Measurements from ENCODE around the gene SLC6A12. TPM values are rescaled to one million over a fixed set of nuclear protein-coding genes. Genes with fewer than 3 reads are reported as not detected.

SLC6A12 gene
- total RNA-seq, 2 experiments from 2014 or later, result not detected

DNA sequence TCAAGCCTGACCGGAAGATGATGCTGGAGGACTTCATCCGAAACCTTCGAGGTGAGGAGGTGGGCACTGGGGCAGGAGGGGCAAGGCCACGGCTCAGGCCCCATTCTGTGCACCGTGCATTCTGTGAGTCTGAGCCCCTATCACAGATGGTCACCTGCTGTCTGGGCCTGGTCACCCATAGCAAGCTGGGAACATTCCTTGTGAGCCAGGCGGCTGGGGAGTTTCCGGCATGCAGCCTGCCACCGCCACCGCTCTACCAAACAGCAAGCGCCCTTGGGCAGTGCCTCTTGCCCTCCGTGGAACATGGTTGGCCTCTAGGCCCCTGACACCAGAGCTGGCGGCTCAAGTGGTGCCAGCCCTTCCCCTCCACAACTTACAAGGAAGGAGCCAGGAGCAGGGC, 56.3 kb downstream of the SLC6A12 start:
- H3K4me3 Mint-ChIP-seq, result no peak overlapping the region
- Histone ChIP-seq H3K4me3 (ENCODE audit: low read length) (no peak overlapping the region), H3K36me3 (ENCODE audit: insufficient read depth, low read length) (no peaks in the 10 kb centered on the region), H3K27me3 (ENCODE audit: control insufficient read depth in 1 of 2, insufficient read depth in 2 of 2, low read length in 2 of 2) (no peaks in the 10 kb centered on the region), H3K27ac (ENCODE audit: low read depth in 1 of 2, low read length in 2 of 2) (no peak overlapping the region), H3K9me3 (ENCODE audit: control insufficient read depth in 1 of 2, insufficient read depth in 1 of 2, low read length in 2 of 2) (peaks cover 0 to 6% of the 10 kb centered on the region in 2 experiments), H3K4me1 (ENCODE audit: insufficient read depth, low read length) (no peaks in the 10 kb centered on the region)
- intact Hi-C loops (cut with DNase I, micrococcal nuclease), result no loop called here
- TF ChIP-seq, protein P1, sequence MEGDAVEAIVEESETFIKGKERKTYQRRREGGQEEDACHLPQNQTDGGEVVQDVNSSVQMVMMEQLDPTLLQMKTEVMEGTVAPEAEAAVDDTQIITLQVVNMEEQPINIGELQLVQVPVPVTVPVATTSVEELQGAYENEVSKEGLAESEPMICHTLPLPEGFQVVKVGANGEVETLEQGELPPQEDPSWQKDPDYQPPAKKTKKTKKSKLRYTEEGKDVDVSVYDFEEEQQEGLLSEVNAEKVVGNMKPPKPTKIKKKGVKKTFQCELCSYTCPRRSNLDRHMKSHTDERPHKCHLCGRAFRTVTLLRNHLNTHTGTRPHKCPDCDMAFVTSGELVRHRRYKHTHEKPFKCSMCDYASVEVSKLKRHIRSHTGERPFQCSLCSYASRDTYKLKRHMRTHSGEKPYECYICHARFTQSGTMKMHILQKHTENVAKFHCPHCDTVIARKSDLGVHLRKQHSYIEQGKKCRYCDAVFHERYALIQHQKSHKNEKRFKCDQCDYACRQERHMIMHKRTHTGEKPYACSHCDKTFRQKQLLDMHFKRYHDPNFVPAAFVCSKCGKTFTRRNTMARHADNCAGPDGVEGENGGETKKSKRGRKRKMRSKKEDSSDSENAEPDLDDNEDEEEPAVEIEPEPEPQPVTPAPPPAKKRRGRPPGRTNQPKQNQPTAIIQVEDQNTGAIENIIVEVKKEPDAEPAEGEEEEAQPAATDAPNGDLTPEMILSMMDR (IDR thresholded peaks at IDR 0.05), result no peak
- POLR2A ChIA-PET, result no interaction called here
- DNase-seq (no peak), ATAC-seq (ENCODE audit: poor library complexity) (no peak)
- H3K27ac Mint-ChIP-seq, result no peak overlapping the region
- no peaks in the 10 kb centered on the region for H3K36me3 Mint-ChIP-seq (ENCODE audit: low read depth)
- H3K9me3 Mint-ChIP-seq, result no peaks in the 10 kb centered on the region
- peaks cover 12% of the 10 kb centered on the region for H3K27me3 Mint-ChIP-seq
- CTCF ChIA-PET, result no interaction called here
- no peaks in the 10 kb centered on the region for H3K4me1 Mint-ChIP-seq (ENCODE audit: low read depth)

DNA sequence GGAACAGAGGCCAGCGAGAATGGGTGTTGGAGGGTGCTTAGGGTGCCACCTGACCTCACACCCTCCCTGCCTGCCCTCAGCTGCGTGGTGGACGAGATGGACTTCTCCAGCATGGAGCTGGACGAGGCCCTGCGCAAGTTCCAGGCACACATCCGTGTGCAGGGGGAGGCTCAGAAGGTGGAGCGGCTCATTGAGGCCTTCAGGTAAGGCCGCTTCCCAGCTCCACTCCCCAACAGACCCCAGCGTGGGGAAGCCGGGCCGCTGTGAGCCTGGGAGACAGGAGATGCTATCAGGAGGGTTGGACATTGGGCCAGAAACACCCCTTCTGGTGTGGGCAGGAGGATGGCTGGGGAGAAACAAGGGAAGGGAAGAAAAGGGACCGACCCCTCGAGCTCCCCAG, 57.0 kb downstream of the SLC6A12 start:
- Mint-ChIP-seq H3K4me1 (ENCODE audit: low read depth) (no peaks in the 10 kb centered on the region), H3K4me3 (no peak overlapping the region), H3K9me3 (no peaks in the 10 kb centered on the region), H3K27ac (no peak overlapping the region), H3K36me3 (ENCODE audit: low read depth) (no peaks in the 10 kb centered on the region), H3K27me3 (peaks cover 17% of the 10 kb centered on the region)
- ChIA-PET CTCF (no interaction called here), POLR2A (no interaction called here)
- intact Hi-C loops (cut with DNase I, micrococcal nuclease), result no loop called here
- no peaks in the 10 kb centered on the region for H3K36me3 ChIP-seq (ENCODE audit: insufficient read depth, low read length)
- no peaks in the 10 kb centered on the region for H3K4me1 ChIP-seq (ENCODE audit: insufficient read depth, low read length)
- H3K4me3 ChIP-seq (ENCODE audit: low read length), result no peak overlapping the region
- DNase-seq (no peak), ATAC-seq (ENCODE audit: poor library complexity) (no peak)
- peaks cover 0 to 6% of the 10 kb centered on the region in 2 experiments for H3K9me3 ChIP-seq (ENCODE audit: control insufficient read depth in 1 of 2, insufficient read depth in 1 of 2, low read length in 2 of 2)
- H3K27ac ChIP-seq (ENCODE audit: low read depth in 1 of 2, low read length in 2 of 2), result no peak overlapping the region
- TF ChIP-seq, protein P1 (IDR thresholded peaks at IDR 0.05), result no peak
- H3K27me3 ChIP-seq (ENCODE audit: control insufficient read depth in 1 of 2, insufficient read depth in 2 of 2, low read length in 2 of 2), result no peaks in the 10 kb centered on the region

DNA sequence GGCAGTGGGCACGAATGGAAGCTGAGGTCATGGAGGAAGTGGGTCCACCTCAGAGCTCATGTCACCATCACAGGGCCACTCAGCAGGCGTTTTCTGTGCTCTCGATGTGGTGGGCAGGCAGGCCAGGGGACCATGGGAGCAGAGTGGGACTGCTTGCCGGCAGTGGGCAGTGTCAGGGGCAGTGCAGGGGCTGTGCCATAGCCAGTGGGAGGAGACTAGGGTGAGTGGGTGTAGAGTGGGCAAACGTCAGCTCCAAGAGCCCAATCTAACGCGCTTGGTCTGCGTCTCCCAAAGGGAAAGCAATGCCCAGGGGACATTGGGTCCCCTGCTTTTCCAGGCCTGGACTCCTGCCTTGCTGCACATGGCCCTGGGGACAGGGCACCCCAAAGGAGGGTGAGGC, 58.3 kb downstream of the SLC6A12 start:
- Mint-ChIP-seq H3K27me3 (peaks cover 13% of the 10 kb centered on the region), H3K4me1 (ENCODE audit: low read depth) (no peaks in the 10 kb centered on the region), H3K27ac (no peak overlapping the region), H3K9me3 (no peaks in the 10 kb centered on the region), H3K36me3 (ENCODE audit: low read depth) (no peaks in the 10 kb centered on the region), H3K4me3 (no peak overlapping the region)
- DNase-seq, result no peak
- intact Hi-C loops (cut with DNase I, micrococcal nuclease), result no loop called here
- ATAC-seq (ENCODE audit: poor library complexity), result no peak
- no peaks in the 10 kb centered on the region for H3K36me3 ChIP-seq (ENCODE audit: insufficient read depth, low read length)
- H3K9me3 ChIP-seq (ENCODE audit: control insufficient read depth in 1 of 2, insufficient read depth in 1 of 2, low read length in 2 of 2), result peaks cover 0 to 6% of the 10 kb centered on the region in 2 experiments
- H3K4me1 ChIP-seq (ENCODE audit: insufficient read depth, low read length), result no peaks in the 10 kb centered on the region
- CTCF ChIA-PET, result no interaction called here
- no peaks in the 10 kb centered on the region for H3K27me3 ChIP-seq (ENCODE audit: control insufficient read depth in 1 of 2, insufficient read depth in 2 of 2, low read length in 2 of 2)
- H3K4me3 ChIP-seq (ENCODE audit: low read length), result no peak overlapping the region
- H3K27ac ChIP-seq (ENCODE audit: low read depth in 1 of 2, low read length in 2 of 2), result no peak overlapping the region
- POLR2A ChIA-PET, result no interaction called here
- TF ChIP-seq, protein P1 (IDR thresholded peaks at IDR 0.05), result no peak
